ENCODE measurements around the gene FSHR. TPM values are rescaled to one million over a fixed set of nuclear protein-coding genes. Genes with fewer than 3 reads are reported as not detected.

Gene FSHR
- polyA plus RNA-seq, 4 donors, result not detected

GRCh38 chr2:48940606-48941005 is 213.7 kb downstream of the FSHR start:
- DNase-seq (no peak), FAIRE-seq (no peak)
- Histone ChIP-seq H3K27ac (ENCODE audit: low read depth in 1 of 3, low read length in 2 of 3) (no peak overlapping the region), H3K27me3 (ENCODE audit: control insufficient read depth in 3 of 3, insufficient read depth in 3 of 3, low read length in 3 of 3) (no peaks in the 10 kb centered on the region), H3K4me1 (ENCODE audit: control insufficient read depth in 3 of 3, insufficient read depth in 2 of 3, low read depth in 1 of 3, low read length in 2 of 3) (no peaks in the 10 kb centered on the region), H3K36me3 (ENCODE audit: control insufficient read depth in 3 of 3, insufficient read depth in 2 of 3, low read depth in 1 of 3, low read length in 3 of 3) (no peaks in the 10 kb centered on the region), H3K9me3 (ENCODE audit: control insufficient read depth in 2 of 2, insufficient read depth in 1 of 2, low read depth in 1 of 2, low read length in 1 of 2) (no peaks in the 10 kb centered on the region), H3K4me3 (ENCODE audit: low read depth in 1 of 3, low read length in 3 of 3) (no peak overlapping the region)
- WGBS, 3 donors, result 75 to 90% (median 86%) methylated on average over 3 of the region's 3 CpGs

DNA sequence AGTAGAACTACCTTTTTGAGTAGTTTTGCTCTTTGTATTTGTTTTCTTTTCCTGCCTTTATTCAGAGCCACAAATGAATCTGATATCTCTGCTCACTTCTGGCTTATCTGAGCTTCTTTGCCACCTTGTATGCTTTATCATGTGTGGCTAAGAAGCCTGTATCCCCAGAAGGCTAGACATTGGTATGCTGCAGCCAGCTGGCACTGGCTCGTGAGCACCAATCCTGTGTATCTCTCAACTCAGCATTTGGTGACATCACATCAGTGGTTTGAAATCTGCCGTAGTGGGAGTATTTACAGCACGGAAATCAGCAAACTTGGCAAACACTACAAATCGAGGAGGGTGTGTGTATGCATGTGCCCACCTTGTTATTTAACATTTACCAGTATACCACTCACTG is 215.1 kb downstream of the FSHR start:
- FAIRE-seq (no peak), DNase-seq (no peak)
- 42 to 63% (median 59%) methylated on average over 4 of the region's 4 CpGs for WGBS, 3 donors
- no peaks in the 10 kb centered on the region for H3K9me3 ChIP-seq (ENCODE audit: control insufficient read depth in 2 of 2, insufficient read depth in 1 of 2, low read depth in 1 of 2, low read length in 1 of 2)
- no peaks in the 10 kb centered on the region for H3K36me3 ChIP-seq (ENCODE audit: control insufficient read depth in 3 of 3, insufficient read depth in 2 of 3, low read depth in 1 of 3, low read length in 3 of 3)
- H3K27ac ChIP-seq (ENCODE audit: low read depth in 1 of 3, low read length in 2 of 3), result no peak overlapping the region
- no peaks in the 10 kb centered on the region for H3K27me3 ChIP-seq (ENCODE audit: control insufficient read depth in 3 of 3, insufficient read depth in 3 of 3, low read length in 3 of 3)
- no peak overlapping the region for H3K4me3 ChIP-seq (ENCODE audit: low read depth in 1 of 3, low read length in 3 of 3)
- H3K4me1 ChIP-seq (ENCODE audit: control insufficient read depth in 3 of 3, insufficient read depth in 2 of 3, low read depth in 1 of 3, low read length in 2 of 3), result no peaks in the 10 kb centered on the region

GRCh38 chr2:48938231-48938630 is 216.1 kb downstream of the FSHR start:
- DNase-seq, result no peak
- no peak overlapping the region for H3K4me3 ChIP-seq (ENCODE audit: low read depth in 1 of 3, low read length in 3 of 3)
- H3K36me3 ChIP-seq (ENCODE audit: control insufficient read depth in 3 of 3, insufficient read depth in 2 of 3, low read depth in 1 of 3, low read length in 3 of 3), result no peaks in the 10 kb centered on the region
- WGBS, 3 donors, result 66 to 71% (median 69%) methylated on average over 4 of the region's 4 CpGs
- no peak for FAIRE-seq
- H3K4me1 ChIP-seq (ENCODE audit: control insufficient read depth in 3 of 3, insufficient read depth in 2 of 3, low read depth in 1 of 3, low read length in 2 of 3), result no peaks in the 10 kb centered on the region
- no peak overlapping the region for H3K27ac ChIP-seq (ENCODE audit: low read depth in 1 of 3, low read length in 2 of 3)
- no peaks in the 10 kb centered on the region for H3K27me3 ChIP-seq (ENCODE audit: control insufficient read depth in 3 of 3, insufficient read depth in 3 of 3, low read length in 3 of 3)
- no peaks in the 10 kb centered on the region for H3K9me3 ChIP-seq (ENCODE audit: control insufficient read depth in 2 of 2, insufficient read depth in 1 of 2, low read depth in 1 of 2, low read length in 1 of 2)

GRCh38 chr2:48934807-48935206 is 219.5 kb downstream of the FSHR start:
- H3K27me3 ChIP-seq (ENCODE audit: control insufficient read depth in 3 of 3, insufficient read depth in 3 of 3, low read length in 3 of 3), result no peaks in the 10 kb centered on the region
- no peaks in the 10 kb centered on the region for H3K36me3 ChIP-seq (ENCODE audit: control insufficient read depth in 3 of 3, insufficient read depth in 2 of 3, low read depth in 1 of 3, low read length in 3 of 3)
- H3K27ac ChIP-seq (ENCODE audit: low read depth in 1 of 3, low read length in 2 of 3), result no peak overlapping the region
- no peak for FAIRE-seq
- H3K4me1 ChIP-seq (ENCODE audit: control insufficient read depth in 3 of 3, insufficient read depth in 2 of 3, low read depth in 1 of 3, low read length in 2 of 3), result no peaks in the 10 kb centered on the region
- no peak for DNase-seq
- H3K9me3 ChIP-seq (ENCODE audit: control insufficient read depth in 2 of 2, insufficient read depth in 1 of 2, low read depth in 1 of 2, low read length in 1 of 2), result no peaks in the 10 kb centered on the region
- 88 to 96% (median 90%) methylated on average over 7 of the region's 7 CpGs for WGBS, 3 donors
- no peak overlapping the region for H3K4me3 ChIP-seq (ENCODE audit: low read depth in 1 of 3, low read length in 3 of 3)

DNA sequence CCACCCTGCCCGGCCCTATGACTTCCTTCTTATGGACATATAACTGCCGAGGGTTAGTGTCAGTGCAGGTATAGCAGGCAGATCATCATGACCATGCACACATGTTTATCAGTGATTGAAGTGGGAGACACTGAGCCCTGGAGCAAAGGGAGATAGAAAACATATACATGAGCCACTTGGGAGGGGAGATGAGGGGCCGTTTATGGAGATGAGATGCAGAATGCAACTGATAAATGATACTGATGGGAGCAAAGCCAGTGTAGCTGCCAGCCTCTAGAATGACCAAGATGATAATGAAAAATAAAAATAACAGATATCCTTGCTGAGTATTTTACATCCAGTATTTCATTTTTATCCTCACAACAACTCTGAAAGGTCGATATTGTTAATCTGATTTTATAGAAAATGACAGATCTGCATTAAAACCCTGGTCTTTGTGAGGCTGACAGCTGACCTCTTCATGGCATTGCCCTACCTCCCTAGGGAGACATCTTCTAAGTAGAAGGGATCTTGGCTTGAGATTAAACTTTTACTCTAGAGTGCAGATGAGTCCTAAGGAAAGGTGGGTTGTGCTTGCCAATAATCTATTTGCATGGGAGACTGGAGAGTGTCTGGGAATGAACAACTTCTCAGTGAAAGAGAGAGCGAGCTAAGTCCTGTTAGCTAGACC is 220.4 kb downstream of the FSHR start:
- DNase-seq (no peak), FAIRE-seq (no peak)
- H3K4me3 ChIP-seq (ENCODE audit: low read depth in 1 of 3, low read length in 3 of 3), result no peak overlapping the region
- no peaks in the 10 kb centered on the region for H3K36me3 ChIP-seq (ENCODE audit: control insufficient read depth in 3 of 3, insufficient read depth in 2 of 3, low read depth in 1 of 3, low read length in 3 of 3)
- H3K4me1 ChIP-seq (ENCODE audit: control insufficient read depth in 3 of 3, insufficient read depth in 2 of 3, low read depth in 1 of 3, low read length in 2 of 3), result no peaks in the 10 kb centered on the region
- H3K27me3 ChIP-seq (ENCODE audit: control insufficient read depth in 3 of 3, insufficient read depth in 3 of 3, low read length in 3 of 3), result no peaks in the 10 kb centered on the region
- no peaks in the 10 kb centered on the region for H3K9me3 ChIP-seq (ENCODE audit: control insufficient read depth in 2 of 2, insufficient read depth in 1 of 2, low read depth in 1 of 2, low read length in 1 of 2)
- WGBS, 3 donors, result 54 to 73% (median 62%) methylated on average over 5 of the region's 5 CpGs
- H3K27ac ChIP-seq (ENCODE audit: low read depth in 1 of 3, low read length in 2 of 3), result no peak overlapping the region

- Histone ChIP-seq H3K27me3 (ENCODE audit: control insufficient read depth in 3 of 3, insufficient read depth in 3 of 3, low read length in 3 of 3) (no peaks in the 10 kb centered on the region), H3K4me3 (ENCODE audit: low read depth in 1 of 3, low read length in 3 of 3) (no peak overlapping the region), H3K9me3 (ENCODE audit: control insufficient read depth in 2 of 2, insufficient read depth in 1 of 2, low read depth in 1 of 2, low read length in 1 of 2) (no peaks in the 10 kb centered on the region), H3K4me1 (ENCODE audit: control insufficient read depth in 3 of 3, insufficient read depth in 2 of 3, low read depth in 1 of 3, low read length in 2 of 3) (no peaks in the 10 kb centered on the region), H3K27ac (ENCODE audit: low read depth in 1 of 3, low read length in 2 of 3) (no peak overlapping the region), H3K36me3 (ENCODE audit: control insufficient read depth in 3 of 3, insufficient read depth in 2 of 3, low read depth in 1 of 3, low read length in 3 of 3) (no peaks in the 10 kb centered on the region)
- DNase-seq (no peak), FAIRE-seq (no peak)
- 78 to 82% (median 81%) methylated on average over 4 of the region's 4 CpGs for WGBS, 3 donors
Observed at GRCh38 chr2:48932667-48933066, 221.6 kb downstream of the FSHR start.

GRCh38 chr2:48929571-48930301 is 224.6 kb downstream of the FSHR start:
- no peak for FAIRE-seq

GRCh38 chr2:48927355-48927754 is 227.0 kb downstream of the FSHR start:
- H3K36me3 ChIP-seq (ENCODE audit: control insufficient read depth in 3 of 3, insufficient read depth in 2 of 3, low read depth in 1 of 3, low read length in 3 of 3), result no peaks in the 10 kb centered on the region
- H3K9me3 ChIP-seq (ENCODE audit: control insufficient read depth in 2 of 2, insufficient read depth in 1 of 2, low read depth in 1 of 2, low read length in 1 of 2), result no peaks in the 10 kb centered on the region
- FAIRE-seq (no peak), DNase-seq (no peak)
- 74 to 83% (median 81%) methylated on average over 2 of the region's 2 CpGs for WGBS, 3 donors
- H3K27me3 ChIP-seq (ENCODE audit: control insufficient read depth in 3 of 3, insufficient read depth in 3 of 3, low read length in 3 of 3), result no peaks in the 10 kb centered on the region
- H3K4me1 ChIP-seq (ENCODE audit: control insufficient read depth in 3 of 3, insufficient read depth in 2 of 3, low read depth in 1 of 3, low read length in 2 of 3), result no peaks in the 10 kb centered on the region
- no peak overlapping the region for H3K27ac ChIP-seq (ENCODE audit: low read depth in 1 of 3, low read length in 2 of 3)
- H3K4me3 ChIP-seq (ENCODE audit: low read depth in 1 of 3, low read length in 3 of 3), result no peak overlapping the region

More at GRCh38 chr2:48929571-48930301, 224.6 kb downstream of the FSHR start:
- H3K27ac ChIP-seq (ENCODE audit: low read depth in 1 of 3, low read length in 2 of 3), result no peak overlapping the region
- H3K27me3 ChIP-seq (ENCODE audit: control insufficient read depth in 3 of 3, insufficient read depth in 3 of 3, low read length in 3 of 3), result no peaks in the 10 kb centered on the region
- no peaks in the 10 kb centered on the region for H3K9me3 ChIP-seq (ENCODE audit: control insufficient read depth in 2 of 2, insufficient read depth in 1 of 2, low read depth in 1 of 2, low read length in 1 of 2)
- no peak overlapping the region for H3K4me3 ChIP-seq (ENCODE audit: low read depth in 1 of 3, low read length in 3 of 3)
- no peak for DNase-seq
- 52 to 67% (median 63%) methylated on average over 6 of the region's 6 CpGs for WGBS, 3 donors
- H3K4me1 ChIP-seq (ENCODE audit: control insufficient read depth in 3 of 3, insufficient read depth in 2 of 3, low read depth in 1 of 3, low read length in 2 of 3), result no peaks in the 10 kb centered on the region
- H3K36me3 ChIP-seq (ENCODE audit: control insufficient read depth in 3 of 3, insufficient read depth in 2 of 3, low read depth in 1 of 3, low read length in 3 of 3), result no peaks in the 10 kb centered on the region

Measured in small intestine (tissue), 7 donors.